Measurements from ENCODE around the gene SUFU. TPM values are rescaled to one million over a fixed set of nuclear protein-coding genes. Genes with fewer than 3 reads are reported as not detected.
"Not testable (repeated sequence)": the region's sequence is repeated elsewhere in the genome, so short reads cannot be mapped to it uniquely, and the experiment has no call there.

Gene SUFU
- total RNA-seq (2014; rRNA removed; shearing (Covaris generic)): 10.5 and 12.6 TPM in 2 replicates

DNA sequence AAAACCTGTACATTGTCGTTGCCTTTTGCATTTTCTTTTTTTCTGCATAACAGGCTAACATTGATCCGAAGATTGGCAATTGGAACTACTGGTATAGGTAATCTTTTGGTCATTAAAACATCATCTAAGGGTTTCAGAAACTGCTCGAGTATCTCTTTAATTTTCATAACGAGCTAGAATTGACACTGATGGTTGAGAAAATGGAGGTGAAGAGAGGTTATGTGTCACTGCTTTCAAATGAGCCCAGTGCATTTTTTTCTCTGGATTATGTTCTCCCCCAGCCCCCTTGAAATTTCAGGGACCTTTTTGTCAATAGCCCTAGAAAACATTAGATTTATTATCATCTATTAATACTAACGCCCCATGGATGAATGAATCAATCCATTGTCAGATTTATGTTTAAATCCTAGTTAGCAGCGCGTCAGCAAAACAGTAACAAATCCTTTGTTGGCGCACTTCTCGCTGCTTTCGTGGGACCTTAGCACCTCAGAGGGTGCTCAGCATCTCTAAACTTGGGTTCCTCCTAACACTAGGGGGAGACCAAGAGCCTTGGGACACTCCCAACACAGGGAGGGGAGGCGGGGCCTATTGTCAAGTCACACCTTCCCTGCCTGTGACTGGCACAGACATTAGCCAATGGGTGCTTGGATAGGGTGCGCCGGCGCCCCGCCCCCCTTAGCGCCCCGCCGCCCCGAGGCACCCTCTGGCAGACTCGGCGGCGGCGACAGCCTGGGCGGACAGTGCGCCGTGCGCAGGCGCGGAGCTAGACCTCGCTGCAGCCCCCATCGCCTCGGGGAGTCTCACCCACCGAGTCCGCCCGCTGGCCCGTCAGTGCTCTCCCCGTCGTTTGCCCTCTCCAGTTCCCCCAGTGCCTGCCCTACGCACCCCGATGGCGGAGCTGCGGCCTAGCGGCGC, at the start of gene SUFU:
Gene SUFU, plus strand, starts transcription at position 709 of the 915 bp plus-strand sequence. Its CDS starts 181 bp downstream, at position 890.
- Histone ChIP-seq H3K4me1 (peaks cover 8% of the 10 kb centered on the region), H3K27ac (peak within 1 kb of the TSS; percentile 46; the same call in 1 of the 2 replicates), H3K4me3 (peak within 1 kb of the TSS; percentile 88), H3K9me3 (replicated peaks) (no peaks in the 10 kb centered on the region), H3K27me3 (no peaks in the 10 kb centered on the region), H3K36me3 (no peaks in the 10 kb centered on the region)
- peak; percentile 100 for DNase-seq

DNA sequence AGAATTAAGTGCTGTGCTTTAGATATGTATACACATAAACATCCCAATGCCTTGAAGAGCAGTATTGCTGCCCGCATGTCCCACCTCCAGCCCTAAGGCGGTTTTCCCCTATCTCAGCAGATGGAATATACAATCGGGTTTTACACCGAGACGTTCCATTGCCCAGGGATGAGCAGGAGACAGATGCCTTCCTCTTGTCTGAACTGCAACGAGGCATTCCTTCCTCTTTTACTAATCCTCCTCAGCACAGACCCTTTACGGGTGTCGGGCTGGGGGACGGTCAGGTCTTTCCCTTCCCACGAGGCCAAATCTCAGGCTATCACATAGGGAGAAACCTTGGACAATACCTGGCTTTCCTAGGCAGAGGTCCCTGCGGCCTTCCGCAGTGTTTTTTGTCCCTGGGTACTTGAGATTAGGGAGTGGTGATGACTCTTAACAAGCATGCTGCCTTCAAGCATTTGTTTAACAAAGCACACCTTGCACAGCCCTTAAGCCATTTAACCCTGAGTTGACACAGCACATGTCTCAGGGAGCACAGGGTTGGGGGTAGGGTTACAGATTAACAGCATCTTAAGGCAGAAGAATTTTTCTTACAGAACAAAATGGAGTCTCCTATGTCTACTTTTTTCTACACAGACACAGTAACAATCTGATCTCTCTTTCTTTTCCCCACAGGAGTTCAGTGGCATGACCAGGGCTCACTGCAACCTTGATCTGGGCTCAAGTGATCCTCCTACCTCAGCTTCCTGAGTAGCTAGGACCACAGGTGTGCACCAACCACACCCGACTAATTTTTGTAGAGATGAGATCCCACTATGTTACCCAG, 48.9 kb upstream of the SUFU start:
- not testable (repeated sequence) for DNase-seq; H3K27ac ChIP-seq; H3K4me3 ChIP-seq; H3K4me1 ChIP-seq; H3K9me3 ChIP-seq (replicated peaks); H3K36me3 ChIP-seq; H3K27me3 ChIP-seq

DNA sequence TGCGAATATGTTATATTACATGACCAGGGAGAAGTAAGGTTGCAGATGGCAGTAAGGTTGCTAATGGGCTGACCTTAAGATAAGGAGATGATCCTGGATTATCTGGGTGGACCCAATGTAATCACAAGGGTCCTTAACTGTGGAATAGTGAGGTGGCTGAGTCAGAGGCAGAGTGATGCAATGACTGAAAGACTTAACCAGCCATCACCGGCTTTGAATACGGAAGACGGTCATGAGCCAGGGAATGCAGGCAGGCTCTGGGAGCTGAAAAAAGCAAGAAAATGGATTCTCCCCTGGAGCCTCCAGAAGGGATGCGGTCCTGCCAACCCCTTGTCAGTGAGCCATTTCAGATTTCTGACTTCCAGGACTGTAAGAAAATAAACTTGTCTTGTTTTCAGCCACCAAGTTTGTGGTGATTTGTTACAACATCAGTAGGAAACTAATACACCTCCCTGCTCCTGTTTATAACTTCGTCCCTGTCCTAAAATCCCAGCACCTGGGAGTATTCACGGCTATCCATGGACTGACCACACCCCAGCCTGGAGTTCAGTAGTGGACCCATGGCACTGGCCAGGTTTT, 47.8 kb upstream of the SUFU start:
- H3K36me3 ChIP-seq: no peaks in the 10 kb centered on the region
- no peak for DNase-seq
- H3K27me3 ChIP-seq: no peaks in the 10 kb centered on the region
- no peaks in the 10 kb centered on the region for H3K9me3 ChIP-seq (replicated peaks)
- peaks cover 9% of the 10 kb centered on the region for H3K4me1 ChIP-seq
- H3K4me3 ChIP-seq: no peak overlapping the region
- no peak overlapping the region for H3K27ac ChIP-seq

DNA sequence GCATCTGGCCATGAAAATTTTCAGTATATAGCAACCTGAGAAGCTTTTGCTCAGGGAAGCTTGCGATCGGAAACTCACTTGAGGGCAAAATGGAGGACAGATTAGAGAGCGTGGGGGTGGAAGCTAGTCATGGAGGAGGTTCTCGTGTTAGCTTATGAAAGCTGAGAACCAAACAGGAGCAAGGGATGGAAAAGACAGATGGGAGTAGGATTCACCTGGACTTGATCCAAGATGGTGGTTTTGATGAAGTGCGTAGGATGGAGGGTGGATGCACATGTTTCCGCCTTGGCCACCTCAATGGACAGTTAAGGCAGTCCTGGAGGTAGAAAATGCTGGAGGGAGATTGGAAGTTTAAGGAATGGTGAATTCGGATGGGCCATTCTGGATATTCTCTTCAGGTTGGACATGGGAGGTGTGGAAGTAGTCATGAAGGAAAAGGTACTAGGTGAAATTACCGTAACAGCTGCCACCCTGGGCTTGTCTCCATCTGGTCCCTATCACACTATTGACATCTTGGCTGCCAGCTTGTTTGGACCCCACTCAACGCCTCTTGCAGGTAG, 46.1 kb upstream of the SUFU start:
- H3K36me3 ChIP-seq: no peaks in the 10 kb centered on the region
- H3K27ac ChIP-seq: no peak overlapping the region
- no peaks in the 10 kb centered on the region for H3K9me3 ChIP-seq (replicated peaks)
- H3K4me3 ChIP-seq: no peak overlapping the region
- no peak for DNase-seq
- no peaks in the 10 kb centered on the region; the same call in 1 of the 2 replicates for H3K27me3 ChIP-seq
- H3K4me1 ChIP-seq: peaks cover 20% of the 10 kb centered on the region

DNA sequence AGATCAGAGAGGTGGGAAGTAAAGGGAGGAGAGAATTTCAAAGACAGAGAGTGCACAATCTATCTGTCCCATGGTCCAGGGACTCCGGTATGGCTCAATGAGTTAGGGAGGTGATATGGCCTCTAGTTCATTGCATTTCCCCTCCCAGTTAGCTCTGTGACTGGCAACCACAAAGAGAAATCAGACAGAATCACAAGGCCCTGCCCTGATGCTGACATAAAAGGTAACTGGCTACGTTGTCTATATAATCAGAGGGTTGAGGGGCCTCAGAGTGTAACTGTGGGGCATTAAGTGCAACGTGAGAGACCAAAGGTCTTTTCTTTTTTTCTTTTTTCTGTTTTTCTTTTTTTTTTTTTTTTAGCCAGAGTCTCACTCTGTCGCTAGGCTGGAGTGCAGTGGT, 45.1 kb upstream of the SUFU start:
- Histone ChIP-seq H3K4me3 (no peak overlapping the region), H3K9me3 (replicated peaks) (no peaks in the 10 kb centered on the region), H3K27me3 (no peaks in the 10 kb centered on the region; the same call in 1 of the 2 replicates), H3K36me3 (no peaks in the 10 kb centered on the region), H3K27ac (no peak overlapping the region), H3K4me1 (peaks cover 17% of the 10 kb centered on the region)
- no peak for DNase-seq

DNA sequence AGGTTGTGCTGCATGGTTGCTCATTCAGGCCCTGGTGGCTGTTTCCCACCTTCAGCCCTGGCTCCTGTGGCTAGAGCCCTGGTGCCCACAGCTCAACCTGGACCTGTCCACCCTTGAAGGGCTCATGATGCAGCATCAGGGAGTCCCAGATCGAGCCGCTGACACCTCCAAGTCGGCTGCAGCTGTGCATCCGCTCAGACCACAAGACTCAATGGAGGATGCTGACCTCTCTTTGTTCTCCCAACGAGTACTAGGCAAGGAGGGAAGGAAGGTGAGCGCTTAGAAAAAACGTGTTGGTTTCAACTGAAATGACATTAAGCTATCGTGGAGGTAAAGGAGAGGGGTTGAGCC, 43.0 kb upstream of the SUFU start:
- Histone ChIP-seq H3K9me3 (replicated peaks) (no peaks in the 10 kb centered on the region), H3K27ac (peak overlapping the region; percentile 40)

DNA sequence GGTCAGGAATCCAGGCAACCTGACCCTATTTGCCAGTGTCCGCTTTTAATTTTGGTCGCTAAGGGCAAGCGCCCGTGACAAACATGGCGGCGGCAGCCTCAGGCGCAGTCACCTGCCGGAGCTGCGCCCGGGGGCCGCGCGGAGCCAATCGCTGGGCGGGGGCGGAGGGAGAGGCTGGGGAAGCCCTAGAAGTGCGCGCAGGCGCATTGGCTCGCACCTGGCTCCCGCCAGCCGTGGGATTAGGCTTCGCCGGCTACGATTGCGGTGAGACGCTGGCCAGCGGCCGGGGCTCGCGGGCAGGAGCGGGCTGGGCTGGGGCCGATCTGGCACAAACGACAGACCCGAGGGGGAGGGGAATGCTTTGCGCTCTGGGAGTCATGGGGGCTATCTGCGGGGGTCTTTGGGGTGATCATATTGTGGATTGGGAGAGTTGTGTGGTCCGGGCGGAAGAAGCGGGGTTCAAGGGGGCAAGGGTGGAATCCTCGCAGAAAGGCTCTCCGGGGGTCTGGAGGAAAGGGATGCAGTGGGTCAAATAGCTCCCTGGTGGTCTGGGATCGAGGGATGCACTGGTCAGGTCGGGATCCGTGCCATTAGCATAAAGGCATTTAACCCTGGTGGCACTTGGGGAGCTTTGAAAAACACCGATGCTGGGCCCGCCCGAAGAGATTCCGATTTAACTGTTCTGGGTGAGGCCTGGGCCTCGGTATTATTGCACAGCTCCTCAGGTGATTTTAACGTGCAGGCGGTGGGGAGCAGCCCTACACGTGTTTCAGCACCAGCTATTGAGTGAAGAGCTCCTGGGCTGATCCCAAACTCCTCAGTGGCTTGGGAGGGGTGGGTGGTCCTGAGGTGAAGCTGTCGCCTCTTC, 42.4 kb upstream of the SUFU start:
- H3K4me1 ChIP-seq: peaks cover 17% of the 10 kb centered on the region
- H3K27ac ChIP-seq: peak overlapping the region; percentile 40
- no peaks in the 10 kb centered on the region for H3K9me3 ChIP-seq (replicated peaks)
- H3K4me3 ChIP-seq: peak overlapping the region; percentile 57
- H3K36me3 ChIP-seq: no peaks in the 10 kb centered on the region
- no peaks in the 10 kb centered on the region; the same call in 1 of the 2 replicates for H3K27me3 ChIP-seq
- peak; percentile 97 to 98 for DNase-seq

More for the DNA sequence above, 43.0 kb upstream of the SUFU start:
- peak overlapping the region; percentile 57 for H3K4me3 ChIP-seq
- no peaks in the 10 kb centered on the region for H3K36me3 ChIP-seq
- DNase-seq: no peak
- peaks cover 17% of the 10 kb centered on the region for H3K4me1 ChIP-seq
- H3K27me3 ChIP-seq: no peaks in the 10 kb centered on the region; the same call in 1 of the 2 replicates

DNA sequence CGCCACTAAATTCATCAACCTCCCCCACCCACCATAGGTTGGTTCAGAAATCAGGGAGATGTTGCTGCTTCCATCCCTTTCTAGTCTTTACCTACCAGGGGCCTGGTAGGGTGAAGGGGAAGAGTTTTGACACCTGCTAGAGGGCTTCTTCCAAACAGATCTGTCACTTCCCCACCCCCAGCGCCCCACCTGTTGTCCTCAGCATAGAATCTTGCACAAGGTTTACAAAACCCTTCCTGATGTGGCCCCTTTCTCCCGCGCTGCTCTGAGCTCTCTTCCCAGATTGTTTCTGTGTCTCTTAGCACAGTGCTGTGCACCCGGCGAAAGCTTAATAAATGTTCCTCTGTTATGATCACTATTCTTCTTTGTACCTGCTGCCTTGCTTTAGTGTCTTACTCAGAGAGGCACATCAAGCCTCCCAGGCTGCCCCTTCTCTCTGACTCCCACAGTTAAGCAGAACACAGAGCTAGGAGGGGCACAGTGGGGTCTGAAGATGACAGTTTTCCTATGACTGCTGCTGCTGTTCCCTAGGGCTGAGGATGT, 41.2 kb upstream of the SUFU start:
- H3K27me3 ChIP-seq: no peaks in the 10 kb centered on the region; the same call in 1 of the 2 replicates
- H3K9me3 ChIP-seq (replicated peaks): no peaks in the 10 kb centered on the region
- H3K4me1 ChIP-seq: peaks cover 17% of the 10 kb centered on the region
- peak; percentile 48 to 67 for DNase-seq
- H3K36me3 ChIP-seq: no peaks in the 10 kb centered on the region
- H3K4me3 ChIP-seq: no peak overlapping the region
- no peak overlapping the region for H3K27ac ChIP-seq

DNA sequence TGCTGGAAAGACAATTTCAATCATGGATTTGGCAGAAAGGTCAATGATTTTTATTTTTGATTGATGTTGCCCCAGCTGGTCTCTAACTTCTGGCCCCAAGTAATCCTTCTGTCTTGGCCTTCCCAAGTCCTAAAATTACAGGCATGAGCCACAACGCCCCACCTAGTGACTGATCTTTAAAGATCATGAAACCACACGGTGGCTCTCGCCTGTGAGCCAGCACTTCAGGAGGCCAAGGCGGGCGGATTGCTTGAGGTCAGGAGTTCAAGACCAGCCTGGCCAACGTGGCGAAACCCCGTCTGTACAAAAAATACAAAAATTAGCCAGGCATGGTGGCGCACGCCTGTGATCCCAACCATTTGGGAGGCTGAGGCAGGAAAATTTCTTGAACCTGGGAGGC, 39.8 kb upstream of the SUFU start:
- Histone ChIP-seq H3K4me1 (peaks cover 17% of the 10 kb centered on the region), H3K4me3 (no peak overlapping the region), H3K27me3 (no peaks in the 10 kb centered on the region; the same call in 1 of the 2 replicates), H3K27ac (no peak overlapping the region), H3K36me3 (no peaks in the 10 kb centered on the region), H3K9me3 (replicated peaks) (no peaks in the 10 kb centered on the region)
- DNase-seq: no peak

DNA sequence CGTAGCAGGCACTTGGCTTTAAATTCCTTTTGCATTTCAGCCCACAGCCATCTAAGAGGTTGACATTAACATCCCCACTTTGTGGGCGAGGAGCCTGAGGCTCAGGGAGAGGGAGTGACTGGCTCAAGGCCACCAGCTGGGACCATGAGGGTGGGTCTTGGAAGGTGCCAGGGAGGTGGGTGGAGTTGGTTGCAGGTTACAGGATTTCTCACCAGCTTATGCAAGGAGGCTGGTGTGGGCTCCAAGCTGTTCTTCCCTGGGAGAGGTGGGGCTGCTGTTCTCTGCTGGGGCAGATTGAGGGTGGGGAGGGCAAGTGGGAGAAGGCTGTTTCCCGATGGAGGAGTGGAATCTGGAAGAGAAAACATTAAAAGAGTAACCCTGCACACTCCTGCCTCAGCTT, 38.3 kb upstream of the SUFU start:
- H3K4me1 ChIP-seq: peaks cover 17% of the 10 kb centered on the region
- H3K27me3 ChIP-seq: no peaks in the 10 kb centered on the region; the same call in 1 of the 2 replicates
- no peak overlapping the region for H3K4me3 ChIP-seq
- H3K27ac ChIP-seq: no peak overlapping the region
- no peaks in the 10 kb centered on the region for H3K36me3 ChIP-seq
- H3K9me3 ChIP-seq (replicated peaks): no peaks in the 10 kb centered on the region
- DNase-seq: no peak

DNA sequence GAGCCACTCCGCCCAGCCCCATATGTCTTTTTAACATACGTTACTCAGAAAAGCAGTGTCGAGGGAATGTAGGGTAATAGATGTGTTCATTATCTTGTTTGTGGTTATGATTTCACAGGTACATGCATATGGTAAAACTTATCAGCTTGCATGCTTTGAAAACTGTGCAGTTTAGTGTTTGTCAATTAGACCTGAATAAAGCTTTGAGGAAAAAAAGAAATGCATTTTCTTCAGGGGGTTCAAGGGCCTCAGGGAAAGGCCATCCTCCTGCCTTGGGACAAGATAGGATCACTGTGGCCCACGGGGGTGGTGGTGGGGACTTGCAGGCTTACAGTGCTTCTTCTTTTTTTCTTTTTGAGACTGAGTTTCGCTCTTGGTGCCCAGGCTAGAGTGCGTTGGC, 36.5 kb upstream of the SUFU start:
- Histone ChIP-seq H3K4me3 (no peak overlapping the region), H3K36me3 (no peaks in the 10 kb centered on the region), H3K27ac (no peak overlapping the region), H3K27me3 (no peaks in the 10 kb centered on the region; the same call in 1 of the 2 replicates), H3K4me1 (peaks cover 6% of the 10 kb centered on the region), H3K9me3 (replicated peaks) (no peaks in the 10 kb centered on the region)
- DNase-seq: no peak

DNA sequence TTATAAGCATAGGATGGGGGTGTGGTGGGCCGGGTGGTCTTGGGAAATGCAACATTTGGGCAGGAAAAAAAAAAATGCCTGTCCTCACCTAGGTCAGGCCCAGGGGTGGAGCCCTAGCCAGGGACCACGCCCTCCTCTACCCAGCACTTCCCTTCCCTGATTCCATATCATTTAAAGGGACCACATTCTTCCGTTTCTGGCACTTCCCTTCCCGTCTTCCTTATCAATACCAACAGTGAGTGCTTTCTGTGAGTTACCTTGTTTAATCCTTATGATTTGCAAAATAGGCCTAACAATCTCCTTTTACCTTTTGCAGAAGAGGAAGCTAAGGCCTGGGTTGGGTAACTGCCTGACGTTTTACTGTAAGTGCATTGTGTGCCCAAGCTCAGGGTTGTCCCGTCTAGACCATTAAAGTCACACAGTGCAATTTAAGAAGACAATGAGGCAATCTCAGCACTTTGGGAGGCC, 35.8 kb upstream of the SUFU start:
- no peak for DNase-seq
- Histone ChIP-seq H3K27ac (no peak overlapping the region), H3K4me3 (no peak overlapping the region), H3K36me3 (no peaks in the 10 kb centered on the region), H3K4me1 (no peaks in the 10 kb centered on the region; the same call in 1 of the 2 replicates), H3K9me3 (replicated peaks) (no peaks in the 10 kb centered on the region), H3K27me3 (no peaks in the 10 kb centered on the region)

DNA sequence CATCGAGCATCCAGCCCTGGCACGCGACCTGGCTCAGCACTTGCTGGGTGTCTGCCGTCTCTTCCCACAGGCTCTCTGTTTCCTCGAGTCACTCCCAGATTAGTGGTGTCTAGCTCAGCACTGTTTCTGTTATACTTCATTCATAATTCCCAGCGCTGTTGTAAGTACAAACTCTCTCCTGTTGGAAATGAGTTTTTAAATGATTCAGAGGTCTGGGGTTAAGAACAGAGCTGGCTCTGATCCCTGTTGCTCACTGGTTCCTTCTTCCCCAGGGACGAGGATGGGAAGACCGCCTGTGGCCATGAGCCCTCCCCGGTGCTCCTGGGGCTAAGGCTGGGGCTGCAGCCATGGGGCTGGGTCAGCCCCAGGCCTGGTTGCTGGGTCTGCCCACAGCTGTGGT, 35.1 kb upstream of the SUFU start:
- Histone ChIP-seq H3K36me3 (no peaks in the 10 kb centered on the region), H3K27me3 (no peaks in the 10 kb centered on the region), H3K4me1 (no peaks in the 10 kb centered on the region), H3K4me3 (no peak overlapping the region), H3K9me3 (replicated peaks) (no peaks in the 10 kb centered on the region), H3K27ac (no peak overlapping the region)
- no peak for DNase-seq

Data from SJCRH30 (cell line).